Neuron (in vitro differentiated cells): ENCODE results near the gene FAM107A.

Experiments used
- H2AFZ ChIP-seq: one replicate; pipeline ENCODE4 v1.6.1; 2013; ENCODE audit warnings: low read depth, mild to moderate bottlenecking, inconsistent platforms, low read length, moderate library complexity
- H3K27me3 ChIP-seq: one replicate; pipeline ENCODE4 v1.6.1; 2013; ENCODE audit warnings: low read length; ENCODE audit not compliant: insufficient read depth
- H3K36me3 ChIP-seq: one replicate; pipeline ENCODE4 v1.6.1; 2013; ENCODE audit warnings: low read length; ENCODE audit not compliant: insufficient read depth
- H3K4me1 ChIP-seq: one replicate; pipeline ENCODE4 v1.6.1; 2013; ENCODE audit warnings: low read length; ENCODE audit not compliant: insufficient read depth
- H3K4me3 ChIP-seq: 2 replicates; pipeline ENCODE4 v1.5.1; 2013; ENCODE audit warnings: mild to moderate bottlenecking, low read length, moderate library complexity
- H3K9me3 ChIP-seq: one replicate; pipeline ENCODE4 v1.6.1; 2013; ENCODE audit warnings: low read length

Gene FAM107A

DNA sequence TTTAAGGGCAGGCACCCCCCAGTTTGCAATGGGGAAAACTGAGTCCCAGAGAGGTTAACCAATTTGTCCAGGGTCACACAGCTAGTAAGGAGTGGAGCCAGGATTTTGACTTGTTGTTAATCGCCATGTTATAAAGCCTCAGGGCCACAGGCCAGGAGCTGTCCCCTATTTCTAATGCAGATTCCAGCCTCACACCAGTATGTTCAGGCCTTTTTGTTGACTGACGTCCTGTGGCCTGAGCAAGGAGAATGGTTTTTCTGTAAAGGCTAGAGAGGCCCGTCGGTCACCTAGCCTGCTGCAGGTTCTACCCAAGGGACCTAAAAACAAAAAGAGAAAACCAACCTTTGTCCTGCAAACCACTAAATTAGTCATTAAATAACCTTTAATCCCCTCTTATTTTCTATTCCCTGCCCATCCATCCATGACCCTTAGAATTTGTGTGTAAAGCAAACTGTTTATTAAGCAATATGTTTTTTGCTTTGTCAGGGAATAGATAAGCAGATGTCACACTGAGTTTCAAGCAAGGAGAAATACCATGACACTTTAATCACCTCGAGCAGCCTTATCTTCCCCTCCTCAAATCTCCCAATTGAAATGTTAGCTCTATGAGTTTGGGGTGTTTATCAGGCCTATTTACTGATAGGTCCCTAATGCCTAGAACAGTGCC, 54.3 kb downstream of the FAM107A start:
- Histone ChIP-seq H3K36me3 (no peaks in the 10 kb centered on the region), H3K9me3 (peaks cover 2% of the 10 kb centered on the region), H3K4me3 (no peak overlapping the region), H3K4me1 (peaks cover 15% of the 10 kb centered on the region), H3K27me3 (no peaks in the 10 kb centered on the region), H2AFZ (no peak overlapping the region)

DNA sequence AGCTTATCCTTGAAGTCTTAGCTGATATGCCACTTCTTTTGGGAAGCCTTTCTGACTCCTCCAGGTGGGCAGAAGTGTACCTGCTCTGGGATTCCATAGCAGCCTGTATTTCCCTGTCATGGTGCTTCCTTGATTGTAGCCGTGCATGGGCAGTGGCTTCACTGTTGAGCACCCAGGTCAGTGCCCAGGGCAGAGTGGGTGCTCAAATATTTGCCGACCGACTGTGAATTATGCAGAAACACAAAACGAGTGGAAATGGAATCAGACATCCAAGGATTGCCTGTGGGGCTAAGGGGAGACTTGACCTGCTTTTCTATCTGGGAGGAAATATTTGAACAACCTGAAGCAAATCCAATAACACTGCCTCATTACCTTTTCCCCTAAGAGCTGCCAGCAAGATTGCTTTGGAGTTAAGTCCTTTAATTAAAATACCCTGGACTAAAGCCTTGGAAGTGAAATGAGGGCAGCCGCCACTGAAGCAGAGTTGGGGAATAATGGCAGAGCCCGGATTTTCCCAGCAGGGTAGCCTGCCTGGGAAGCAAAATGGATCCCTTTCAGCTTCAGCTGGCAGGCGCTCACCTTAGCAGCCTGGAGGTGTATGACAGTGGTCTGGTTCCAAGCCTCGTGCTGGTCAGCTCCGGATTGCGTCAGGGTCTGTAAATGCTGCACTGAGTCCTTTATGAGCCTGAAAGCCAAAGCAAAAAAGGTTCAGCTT, 55.1 kb downstream of the FAM107A start:
- no peaks in the 10 kb centered on the region for H3K27me3 ChIP-seq
- H2AFZ ChIP-seq, result no peak overlapping the region
- H3K4me3 ChIP-seq, result no peak overlapping the region
- H3K9me3 ChIP-seq, result peaks cover 2% of the 10 kb centered on the region
- H3K4me1 ChIP-seq, result peaks cover 15% of the 10 kb centered on the region
- no peaks in the 10 kb centered on the region for H3K36me3 ChIP-seq

DNA sequence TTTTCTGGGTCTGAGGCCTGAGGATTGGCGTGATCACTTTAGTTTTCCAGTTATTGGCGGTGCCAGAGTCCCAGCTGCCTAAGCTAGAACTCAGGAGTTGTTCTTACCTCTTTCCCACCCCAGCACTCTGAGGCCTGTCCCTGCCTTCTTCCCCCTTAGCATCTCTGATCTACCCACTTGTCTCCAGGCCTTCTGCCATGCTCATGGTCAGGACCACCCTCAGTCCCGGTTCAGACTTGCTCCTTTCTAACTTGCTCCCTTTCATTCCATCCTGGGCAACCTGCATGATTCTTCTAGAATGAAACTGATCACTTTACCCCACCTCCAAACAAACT, 55.9 kb downstream of the FAM107A start:
- H3K4me3 ChIP-seq, result no peak overlapping the region
- no peaks in the 10 kb centered on the region for H3K27me3 ChIP-seq
- H3K4me1 ChIP-seq, result peaks cover 15% of the 10 kb centered on the region
- H3K36me3 ChIP-seq, result no peaks in the 10 kb centered on the region
- no peaks in the 10 kb centered on the region for H3K9me3 ChIP-seq
- no peak overlapping the region for H2AFZ ChIP-seq

DNA sequence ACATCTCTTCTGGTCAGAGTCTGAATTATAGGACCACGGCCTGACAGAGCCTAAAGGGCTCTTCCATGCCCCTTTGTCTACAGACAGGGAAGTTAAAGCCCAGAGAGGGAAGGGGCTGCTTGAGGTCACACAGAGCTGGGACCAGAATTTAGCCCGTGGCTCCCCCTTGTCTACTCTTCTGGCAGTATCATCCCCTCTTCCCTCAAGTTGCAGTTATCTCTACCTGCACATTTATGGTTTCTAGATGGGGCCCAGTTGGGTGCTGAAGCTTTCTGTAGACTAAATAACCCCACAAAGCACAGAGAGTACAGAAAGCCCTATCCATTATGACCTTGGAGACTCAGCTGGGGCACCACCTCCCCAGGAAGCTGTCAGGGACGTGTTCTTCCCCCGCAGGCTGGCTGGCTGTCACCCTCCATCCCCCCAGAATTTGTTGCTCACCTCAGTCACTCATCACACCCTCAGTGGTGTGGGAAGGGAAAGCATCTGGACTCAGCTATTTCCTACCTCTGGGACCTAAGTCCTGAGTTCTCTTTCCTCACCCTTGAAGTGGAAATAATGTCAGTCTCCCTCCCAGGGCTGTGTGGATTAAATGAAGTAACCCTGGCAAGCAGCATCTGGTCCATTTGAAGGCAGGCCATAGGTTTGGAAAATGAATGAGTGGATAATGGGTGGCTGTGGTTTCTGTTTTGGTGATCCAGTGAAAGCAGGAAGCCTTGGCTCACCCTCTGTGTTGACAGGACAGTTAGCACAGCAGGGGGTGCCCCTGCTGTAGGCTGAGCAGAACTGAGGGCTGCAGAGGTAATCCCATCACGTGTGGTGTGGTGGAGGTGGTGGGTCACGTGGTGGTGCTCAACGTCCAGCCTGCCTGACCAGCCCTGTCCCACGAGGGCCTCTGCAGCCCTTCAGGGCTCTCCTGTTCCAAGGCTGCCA, 56.5 kb downstream of the FAM107A start:
- Histone ChIP-seq H3K9me3 (no peaks in the 10 kb centered on the region), H2AFZ (no peak overlapping the region), H3K4me3 (no peak overlapping the region), H3K4me1 (peaks cover 15% of the 10 kb centered on the region), H3K27me3 (no peaks in the 10 kb centered on the region), H3K36me3 (no peaks in the 10 kb centered on the region)

DNA sequence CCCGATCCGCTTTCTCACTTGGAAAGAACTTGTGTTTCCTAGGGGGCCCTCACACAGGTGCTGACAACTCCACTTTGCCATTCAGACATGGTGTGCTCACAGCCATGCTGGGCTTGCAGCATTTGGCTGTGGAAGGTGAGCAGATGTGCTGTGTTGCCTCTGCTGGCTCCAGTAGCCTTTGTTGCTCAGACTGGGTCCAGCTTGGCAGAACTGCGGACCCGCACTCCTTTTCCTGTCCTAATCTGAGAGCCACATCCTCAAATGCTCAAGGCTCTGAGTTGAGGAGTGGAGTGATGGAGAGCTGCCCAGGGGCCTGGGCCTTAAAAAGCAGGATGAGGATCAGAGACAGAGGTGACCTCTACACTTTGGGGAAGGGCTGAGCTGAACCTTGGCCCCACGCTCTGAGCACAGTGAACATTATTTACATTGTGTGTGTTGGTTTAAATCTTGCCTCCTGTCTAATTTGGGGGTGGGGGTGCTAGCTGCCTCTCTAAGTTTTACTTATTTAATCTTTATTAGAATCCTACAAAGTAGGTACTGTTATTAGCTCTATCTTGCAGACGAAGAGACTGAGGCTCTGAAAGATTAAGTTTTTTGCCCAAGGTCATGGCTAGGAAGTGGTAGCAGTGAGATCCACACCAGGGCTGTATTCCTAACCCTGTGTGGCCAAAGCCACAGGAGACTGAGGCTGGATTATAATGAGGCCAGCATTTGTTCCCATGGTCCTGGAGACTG, 57.4 kb downstream of the FAM107A start:
- Histone ChIP-seq H3K4me3 (no peak overlapping the region), H3K27me3 (no peaks in the 10 kb centered on the region), H3K36me3 (no peaks in the 10 kb centered on the region), H3K9me3 (no peaks in the 10 kb centered on the region), H3K4me1 (peaks cover 15% of the 10 kb centered on the region), H2AFZ (no peak overlapping the region)

DNA sequence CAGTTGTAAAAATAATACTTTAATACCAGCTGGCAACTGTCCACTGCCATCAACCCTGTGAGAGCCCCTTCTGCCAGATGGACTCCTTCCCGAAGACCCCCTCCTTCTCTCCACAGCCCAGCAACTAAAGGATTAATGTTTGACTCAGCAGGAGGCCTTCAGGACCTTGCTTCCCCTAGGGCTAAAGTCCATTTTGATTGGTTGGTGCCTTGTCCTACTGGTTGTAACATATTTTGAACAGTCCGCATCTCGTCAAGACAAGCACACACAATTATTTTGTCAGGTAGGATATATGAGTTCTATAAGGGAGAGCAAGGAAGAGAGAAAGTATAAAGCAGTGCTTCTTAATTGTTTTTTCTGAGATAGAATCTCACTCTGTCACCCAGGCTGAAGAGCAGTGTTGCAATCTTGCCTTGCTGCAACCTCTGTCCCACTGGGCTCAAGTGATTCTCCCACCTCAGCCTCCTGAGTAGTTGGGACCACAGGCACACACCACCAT, 58.9 kb downstream of the FAM107A start:
- H3K36me3 ChIP-seq, result no peaks in the 10 kb centered on the region
- H2AFZ ChIP-seq, result no peak overlapping the region
- no peaks in the 10 kb centered on the region for H3K27me3 ChIP-seq
- no peaks in the 10 kb centered on the region for H3K9me3 ChIP-seq
- H3K4me1 ChIP-seq, result peaks cover 15% of the 10 kb centered on the region
- H3K4me3 ChIP-seq, result no peak overlapping the region

DNA sequence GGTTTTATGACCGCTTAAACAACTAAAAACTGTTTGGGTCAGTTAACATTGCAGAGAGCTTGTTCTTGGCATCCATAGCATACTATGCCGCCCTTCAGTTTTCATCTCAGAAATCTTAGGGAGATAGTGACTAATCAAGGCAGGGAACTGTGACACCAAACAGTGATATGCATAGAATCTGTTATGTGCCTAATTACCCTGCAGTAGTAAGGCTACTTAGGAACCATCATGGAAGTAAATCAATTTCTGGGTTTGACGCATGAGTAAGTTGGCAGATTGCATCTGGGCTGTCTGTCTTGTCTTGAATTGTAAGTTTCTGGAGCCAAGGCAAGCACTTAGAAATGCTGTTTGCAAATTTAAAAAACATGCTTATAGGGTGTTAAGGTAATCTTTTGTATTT, 62.8 kb downstream of the FAM107A start:
- Histone ChIP-seq H3K9me3 (no peaks in the 10 kb centered on the region), H3K4me3 (no peak overlapping the region), H3K4me1 (peaks cover 3% of the 10 kb centered on the region), H3K36me3 (no peaks in the 10 kb centered on the region), H3K27me3 (no peaks in the 10 kb centered on the region), H2AFZ (no peak overlapping the region)
